BE2C (cell line): ENCODE data around the gene ARHGEF4.

ENCODE experiments used
- DNase-seq: peaks from one replicate; pipeline ENCODE4 v3.0.0-alpha.2; 2020
- H3K27me3 ChIP-seq: fragments of 250-450 bp; sonication (Bioruptor Pico); 2 replicates; pipeline ENCODE4 v1.5.1; 2020; ENCODE audit warnings: mild to moderate bottlenecking
- H3K36me3 ChIP-seq: fragments of 250-450 bp; sonication (Bioruptor Pico); 2 replicates; pipeline ENCODE4 v1.5.1; 2020; ENCODE audit warnings: mild to moderate bottlenecking
- H3K4me1 ChIP-seq: fragments of 250-450 bp; sonication (Bioruptor Pico); 2 replicates; pipeline ENCODE4 v1.5.1; 2020
- H3K4me3 ChIP-seq: 2 replicates; pipeline ENCODE4 v1.5.1; 2011; ENCODE audit warnings: low read depth, low read length
- H3K9me3 ChIP-seq: fragments of 250-450 bp; sonication (Bioruptor Pico); 2 replicates; pipeline ENCODE4 v1.5.1; 2020
- TF ChIP-seq, protein P1 (sequence below): IDR thresholded peaks from 2 replicates; pipeline ENCODE4 v1.5.1; 2012; ENCODE audit warnings: mild to moderate bottlenecking, low read depth, low read length

The ARHGEF4 gene

GRCh38 chr2:130840506-130840905 lies 3.8 kb downstream of the ARHGEF4 start:
- H3K9me3 ChIP-seq: no peaks in the 10 kb centered on the region
- no peak overlapping the region for H3K4me3 ChIP-seq
- no peaks in the 10 kb centered on the region for H3K4me1 ChIP-seq
- no peaks in the 10 kb centered on the region for H3K36me3 ChIP-seq
- TF ChIP-seq, protein P1, sequence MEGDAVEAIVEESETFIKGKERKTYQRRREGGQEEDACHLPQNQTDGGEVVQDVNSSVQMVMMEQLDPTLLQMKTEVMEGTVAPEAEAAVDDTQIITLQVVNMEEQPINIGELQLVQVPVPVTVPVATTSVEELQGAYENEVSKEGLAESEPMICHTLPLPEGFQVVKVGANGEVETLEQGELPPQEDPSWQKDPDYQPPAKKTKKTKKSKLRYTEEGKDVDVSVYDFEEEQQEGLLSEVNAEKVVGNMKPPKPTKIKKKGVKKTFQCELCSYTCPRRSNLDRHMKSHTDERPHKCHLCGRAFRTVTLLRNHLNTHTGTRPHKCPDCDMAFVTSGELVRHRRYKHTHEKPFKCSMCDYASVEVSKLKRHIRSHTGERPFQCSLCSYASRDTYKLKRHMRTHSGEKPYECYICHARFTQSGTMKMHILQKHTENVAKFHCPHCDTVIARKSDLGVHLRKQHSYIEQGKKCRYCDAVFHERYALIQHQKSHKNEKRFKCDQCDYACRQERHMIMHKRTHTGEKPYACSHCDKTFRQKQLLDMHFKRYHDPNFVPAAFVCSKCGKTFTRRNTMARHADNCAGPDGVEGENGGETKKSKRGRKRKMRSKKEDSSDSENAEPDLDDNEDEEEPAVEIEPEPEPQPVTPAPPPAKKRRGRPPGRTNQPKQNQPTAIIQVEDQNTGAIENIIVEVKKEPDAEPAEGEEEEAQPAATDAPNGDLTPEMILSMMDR: no peak
- DNase-seq: no peak
- H3K27me3 ChIP-seq: peaks cover 16% of the 10 kb centered on the region

- Histone ChIP-seq H3K27me3 (peaks cover 15% of the 10 kb centered on the region), H3K4me3 (no peak overlapping the region), H3K36me3 (no peaks in the 10 kb centered on the region), H3K9me3 (no peaks in the 10 kb centered on the region), H3K4me1 (no peaks in the 10 kb centered on the region)
- DNase-seq: no peak
- TF ChIP-seq, protein P1: no peak
Observed at GRCh38 chr2:130841741-130842365, 5.1 kb downstream of the ARHGEF4 start.

GRCh38 chr2:130842770-130843169 lies 6.1 kb downstream of the ARHGEF4 start:
- Histone ChIP-seq H3K4me3 (no peak overlapping the region), H3K4me1 (no peaks in the 10 kb centered on the region), H3K9me3 (no peaks in the 10 kb centered on the region), H3K27me3 (peaks cover 8% of the 10 kb centered on the region; the same call in 1 of the 2 replicates), H3K36me3 (no peaks in the 10 kb centered on the region)
- DNase-seq: no peak
- TF ChIP-seq, protein P1: no peak

DNA sequence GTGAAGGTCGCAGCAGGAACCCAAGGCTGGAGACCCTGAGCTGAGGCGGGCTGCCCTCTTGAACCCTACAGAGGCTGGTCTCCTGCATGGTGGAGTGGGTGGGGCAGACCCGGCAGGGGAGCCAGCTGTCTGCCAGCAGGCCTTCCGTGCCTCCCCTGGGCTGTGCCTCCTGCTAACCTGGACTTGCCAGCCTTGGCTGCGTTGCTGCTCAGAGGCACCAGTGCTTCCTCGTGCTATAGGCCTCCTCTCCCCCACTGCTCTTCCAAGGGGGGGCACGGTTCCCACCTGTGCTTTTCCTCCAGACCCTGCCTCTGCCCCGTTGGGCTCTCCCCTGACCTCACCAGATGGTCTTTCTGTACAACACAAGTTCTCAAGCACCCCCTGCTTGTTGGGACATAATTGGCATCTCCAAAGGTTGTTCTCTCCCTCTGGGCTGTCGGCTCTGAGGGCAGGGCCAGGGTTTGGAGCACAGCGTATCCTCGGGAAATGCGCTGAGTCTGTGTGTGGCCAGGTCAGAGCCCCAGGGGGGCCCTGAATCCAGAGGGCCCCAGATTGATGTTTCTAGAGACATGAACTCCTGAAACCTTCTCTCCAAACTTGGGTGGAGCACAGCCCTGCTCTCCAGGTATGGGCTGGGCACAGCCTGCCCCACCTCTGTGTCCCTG lies 6.7 kb downstream of the ARHGEF4 start:
- H3K36me3 ChIP-seq: no peaks in the 10 kb centered on the region
- H3K9me3 ChIP-seq: no peaks in the 10 kb centered on the region
- peaks cover 2% of the 10 kb centered on the region; the same call in 1 of the 2 replicates for H3K27me3 ChIP-seq
- H3K4me3 ChIP-seq: no peak overlapping the region
- H3K4me1 ChIP-seq: no peaks in the 10 kb centered on the region
- TF ChIP-seq, protein P1: no peak
- DNase-seq: no peak

DNA sequence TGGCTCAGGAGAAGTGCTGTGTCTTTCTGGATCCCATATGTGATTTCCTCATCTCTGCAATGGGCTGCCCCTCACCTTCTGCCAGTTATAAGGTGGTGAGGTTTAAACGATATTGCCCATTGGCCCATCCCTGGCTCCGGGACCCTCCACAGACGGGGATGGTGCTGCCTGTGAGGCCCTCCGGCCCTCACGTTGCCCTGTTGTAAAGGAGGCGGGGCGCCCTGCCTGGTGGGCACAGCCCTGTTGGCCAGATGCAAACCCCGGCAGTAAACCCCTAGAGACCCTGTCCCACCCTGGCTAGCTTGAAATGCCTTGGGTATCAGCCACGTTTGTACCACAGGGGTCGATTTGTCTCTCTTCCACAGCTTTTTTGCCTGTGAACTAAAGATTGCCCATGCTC lies 7.4 kb downstream of the ARHGEF4 start:
- no peaks in the 10 kb centered on the region for H3K27me3 ChIP-seq

More for the DNA sequence above, 7.4 kb downstream of the ARHGEF4 start:
- H3K36me3 ChIP-seq: no peaks in the 10 kb centered on the region
- H3K4me1 ChIP-seq: no peaks in the 10 kb centered on the region
- no peaks in the 10 kb centered on the region for H3K9me3 ChIP-seq
- TF ChIP-seq, protein P1: no peak
- no peak for DNase-seq
- no peak overlapping the region for H3K4me3 ChIP-seq
